Endometrial microvascular endothelial cells (primary cell): ENCODE measurements around the gene SLC10A3. TPM values are rescaled to one million over a fixed set of nuclear protein-coding genes. Genes with fewer than 3 reads are reported as not detected.

Source experiments
- in situ Hi-C: cut with HindIII; loops from 2 replicates; pipeline ENCODE4 v1.10.0; 2017; ENCODE audit warnings: low sequenced_read_pairs, low pct_unique_long_range_greater_than_20kb; ENCODE audit errors: inconsistent ontology term
- total RNA-seq: library from RNA; depleted of rRNA; stranded (reverse); fragments of >200 nt; gene quantifications from one replicate; pipeline ENCODE4 v1.2.3, GENCODE V29; 2015; ENCODE audit errors: inconsistent ontology term

The SLC10A3 gene
- total RNA-seq, 1 donor from 2014 or later: 33.6 TPM

GRCh38 chrX:154486396-154487207 lies 3.8 kb downstream of the SLC10A3 start, which contains the start of gene UBL4A:
UBL4A (minus strand) TSS chrX:154486615; CDS start chrX:154486584, 31 bp downstream.
- in situ Hi-C loops: no loop called here

GRCh38 chrX:154486052-154486395 lies 4.4 kb downstream of the SLC10A3 start:
- in situ Hi-C loops: no loop called here

GRCh38 chrX:154485150-154486051 lies 5.0 kb downstream of the SLC10A3 start:
- in situ Hi-C loops: no loop called here

- in situ Hi-C loops: no loop called here
Observed at GRCh38 chrX:154484255-154485149, 5.9 kb downstream of the SLC10A3 start.

GRCh38 chrX:154483325-154483724 lies 7.1 kb downstream of the SLC10A3 start:
- in situ Hi-C loops: no loop called here

- in situ Hi-C loops: no loop called here
Observed at GRCh38 chrX:154482786-154483185, 7.6 kb downstream of the SLC10A3 start.

- in situ Hi-C loops: no loop called here
Observed at GRCh38 chrX:154481911-154482601, 8.4 kb downstream of the SLC10A3 start.

GRCh38 chrX:154481195-154481594 lies 9.2 kb downstream of the SLC10A3 start:
- in situ Hi-C loops: no loop called here

GRCh38 chrX:154478728-154479622 lies 11.5 kb downstream of the SLC10A3 start, which contains the start of gene LAGE3:
LAGE3 (minus strand) TSS chrX:154479281; CDS start chrX:154478915, 366 bp downstream.
- in situ Hi-C loops: no loop called here

- in situ Hi-C loops: no loop called here
Observed at GRCh38 chrX:154477891-154478477, 12.4 kb downstream of the SLC10A3 start.

- in situ Hi-C loops: no loop called here
Observed at GRCh38 chrX:154476821-154477220, 13.6 kb downstream of the SLC10A3 start.

GRCh38 chrX:154473683-154474082 lies 16.7 kb downstream of the SLC10A3 start:
- in situ Hi-C loops: no loop called here

- in situ Hi-C loops: no loop called here
Observed at GRCh38 chrX:154472685-154473632, 17.5 kb downstream of the SLC10A3 start.

GRCh38 chrX:154471839-154472684 lies 18.4 kb downstream of the SLC10A3 start:
- in situ Hi-C loops: no loop called here

GRCh38 chrX:154470914-154471568 lies 19.4 kb downstream of the SLC10A3 start:
- in situ Hi-C loops: no loop called here
